Thyroid gland (tissue), 4 donors: Measurements from ENCODE around the gene PTPRZ1.

Source experiments
- POLR2A ChIP-seq, 2 donors: fragments of 450-650 bp; IDR thresholded peaks; one replicate each; pipeline ENCODE4 v1.6.1; 2017; ENCODE audit warnings: antibody characterized with exemption in 2 of 2, mild to moderate bottlenecking in 2 of 2, moderate library complexity in 1 of 2
- TF ChIP-seq, protein P1 (sequence below), 6 experiments: fragments of 200-600 bp in 3 of 6; fragments of 450-650 bp in 3 of 6; sonication (generic) in 3 of 6; IDR thresholded peaks; one replicate each; pipeline ENCODE4 v1.5.1; 2016 to 2019; ENCODE audit warnings: antibody characterized with exemption in 6 of 6, mild to moderate bottlenecking in 2 of 6, inconsistent platforms in 1 of 6, moderate library complexity in 1 of 6

DNA sequence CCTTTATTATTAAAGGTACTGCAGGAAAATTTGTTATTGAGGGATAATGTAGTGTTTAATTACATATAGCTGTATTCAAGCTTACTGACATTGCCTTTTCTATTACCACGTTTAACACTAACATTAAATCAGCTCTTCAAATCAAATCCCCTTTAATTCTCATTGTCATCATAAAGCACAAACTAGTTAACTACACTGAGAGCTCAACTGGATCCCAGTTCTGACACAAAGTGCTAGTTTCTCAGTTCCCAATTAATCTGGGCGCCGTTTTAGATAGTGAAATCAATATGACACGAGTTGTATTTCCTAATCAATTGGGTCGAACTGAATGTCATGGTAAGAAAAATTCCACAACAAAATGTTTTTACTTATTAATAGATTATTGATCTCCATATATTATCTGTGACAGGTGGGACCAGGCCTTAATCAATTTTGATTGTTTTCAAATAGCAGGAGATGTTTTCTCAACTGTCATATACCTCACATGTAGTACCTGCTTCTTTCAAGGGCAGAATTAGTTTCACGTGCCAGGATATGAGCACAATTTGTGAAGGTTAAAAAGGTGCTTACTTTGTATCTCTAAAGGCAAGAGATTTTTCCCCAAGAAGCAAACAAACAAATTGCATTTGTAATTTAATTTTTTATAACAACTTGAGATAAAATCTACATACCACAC lies 200.1 kb downstream of the PTPRZ1 start:
- TF ChIP-seq, protein P1, sequence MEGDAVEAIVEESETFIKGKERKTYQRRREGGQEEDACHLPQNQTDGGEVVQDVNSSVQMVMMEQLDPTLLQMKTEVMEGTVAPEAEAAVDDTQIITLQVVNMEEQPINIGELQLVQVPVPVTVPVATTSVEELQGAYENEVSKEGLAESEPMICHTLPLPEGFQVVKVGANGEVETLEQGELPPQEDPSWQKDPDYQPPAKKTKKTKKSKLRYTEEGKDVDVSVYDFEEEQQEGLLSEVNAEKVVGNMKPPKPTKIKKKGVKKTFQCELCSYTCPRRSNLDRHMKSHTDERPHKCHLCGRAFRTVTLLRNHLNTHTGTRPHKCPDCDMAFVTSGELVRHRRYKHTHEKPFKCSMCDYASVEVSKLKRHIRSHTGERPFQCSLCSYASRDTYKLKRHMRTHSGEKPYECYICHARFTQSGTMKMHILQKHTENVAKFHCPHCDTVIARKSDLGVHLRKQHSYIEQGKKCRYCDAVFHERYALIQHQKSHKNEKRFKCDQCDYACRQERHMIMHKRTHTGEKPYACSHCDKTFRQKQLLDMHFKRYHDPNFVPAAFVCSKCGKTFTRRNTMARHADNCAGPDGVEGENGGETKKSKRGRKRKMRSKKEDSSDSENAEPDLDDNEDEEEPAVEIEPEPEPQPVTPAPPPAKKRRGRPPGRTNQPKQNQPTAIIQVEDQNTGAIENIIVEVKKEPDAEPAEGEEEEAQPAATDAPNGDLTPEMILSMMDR (IDR thresholded peaks at IDR 0.05) = no peak
- no peak for TF ChIP-seq POLR2A (IDR thresholded peaks at IDR 0.05)
